Measurements from ENCODE around the gene DIRAS3. TPM values are rescaled to one million over a fixed set of nuclear protein-coding genes. Genes with fewer than 3 reads are reported as not detected.
"Not testable (repeated sequence)": the region's sequence is repeated elsewhere in the genome, so short reads cannot be mapped to it uniquely, and the experiment has no call there.

Gene DIRAS3, protein sequence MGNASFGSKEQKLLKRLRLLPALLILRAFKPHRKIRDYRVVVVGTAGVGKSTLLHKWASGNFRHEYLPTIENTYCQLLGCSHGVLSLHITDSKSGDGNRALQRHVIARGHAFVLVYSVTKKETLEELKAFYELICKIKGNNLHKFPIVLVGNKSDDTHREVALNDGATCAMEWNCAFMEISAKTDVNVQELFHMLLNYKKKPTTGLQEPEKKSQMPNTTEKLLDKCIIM
- total RNA-seq: not detected in 2 replicates

DNA sequence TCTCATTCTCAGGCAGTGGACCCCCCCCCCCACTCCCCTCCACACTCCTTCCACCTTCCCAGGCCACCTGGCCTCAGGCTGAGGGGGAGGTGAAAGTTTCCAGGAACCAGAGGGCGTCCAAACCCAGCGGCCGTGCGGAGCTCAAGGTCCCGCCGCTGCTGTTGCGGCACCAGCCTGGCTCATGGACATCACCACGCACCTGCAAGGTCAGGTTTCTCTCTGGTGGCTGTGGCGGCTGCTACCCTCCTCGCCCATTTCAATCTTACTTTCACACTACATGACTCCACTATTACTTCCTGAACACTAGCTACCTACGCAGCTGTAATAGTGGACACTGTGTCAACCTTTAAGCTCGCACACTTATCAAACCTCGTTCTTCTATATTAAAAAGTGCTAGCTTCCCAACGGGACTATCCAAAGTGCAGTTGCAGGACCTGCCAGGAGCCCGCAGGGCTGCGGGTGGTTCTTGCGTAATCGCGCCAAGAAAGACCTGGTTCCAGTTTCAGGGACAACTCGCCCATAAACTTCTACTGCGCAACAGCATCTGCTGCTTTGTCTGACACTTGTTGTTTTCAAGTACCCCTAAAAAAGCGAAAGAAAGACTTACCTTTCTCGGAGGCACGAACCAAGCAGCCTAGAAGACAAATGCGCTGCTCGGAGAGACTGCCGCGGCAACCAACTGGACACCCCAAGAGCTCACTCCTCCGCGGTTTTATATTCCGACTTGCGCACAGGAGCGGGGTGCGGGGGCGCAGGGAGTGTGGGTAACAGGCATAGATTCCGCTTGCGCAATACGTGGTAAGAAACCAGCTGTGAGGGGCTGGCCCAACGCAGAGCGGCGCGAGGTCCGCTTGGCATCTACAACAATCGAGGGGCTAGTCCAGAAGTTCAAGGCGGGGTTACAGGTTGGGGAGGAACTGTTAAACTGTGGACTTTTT, at the start of gene DIRAS3:
Gene DIRAS3, minus strand, starts transcription at position 687 of the 938 bp plus-strand sequence. CDS start 3,330 bp downstream, outside the sequence.
- no peak for DNase-seq
- intact Hi-C loops (cut with micrococcal nuclease): no loop called here
- Mint-ChIP-seq H3K9me3 (no peaks in the 10 kb centered on the region), H3K27me3 (peaks cover 39% of the 10 kb centered on the region), H3K4me1 (no peaks in the 10 kb centered on the region), H3K4me3 (no peak within 1 kb of the TSS), H3K36me3 (ENCODE audit: low read depth) (no peaks in the 10 kb centered on the region), H3K27ac (no peak within 1 kb of the TSS)

DNA sequence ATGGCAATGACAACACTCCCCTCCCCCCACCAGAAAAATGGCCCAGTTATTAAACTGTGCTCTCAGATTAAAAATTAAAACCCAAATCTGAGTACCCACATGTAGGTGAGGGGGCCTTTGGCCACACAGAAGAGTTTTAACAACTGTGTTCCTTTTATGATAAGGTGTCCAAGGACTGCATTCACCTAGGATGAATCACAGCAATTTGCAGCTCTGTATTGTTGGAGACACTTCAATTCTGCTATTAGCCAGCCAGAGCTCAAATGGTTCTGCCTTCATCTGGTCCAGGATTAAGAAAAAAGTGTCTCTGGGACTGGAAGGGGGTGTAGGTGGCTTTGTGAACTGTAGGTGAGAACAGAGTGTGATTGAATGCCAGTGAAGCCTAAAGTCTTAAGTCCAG, 43.3 kb upstream of the DIRAS3 start:
- no peak overlapping the region for H3K4me3 Mint-ChIP-seq
- H3K4me1 Mint-ChIP-seq: no peaks in the 10 kb centered on the region
- intact Hi-C loops (cut with micrococcal nuclease): no loop called here
- H3K36me3 Mint-ChIP-seq (ENCODE audit: low read depth): no peaks in the 10 kb centered on the region
- H3K27me3 Mint-ChIP-seq: peaks cover 3% of the 10 kb centered on the region
- H3K9me3 Mint-ChIP-seq: no peaks in the 10 kb centered on the region
- H3K27ac Mint-ChIP-seq: no peak overlapping the region
- no peak for DNase-seq

DNA sequence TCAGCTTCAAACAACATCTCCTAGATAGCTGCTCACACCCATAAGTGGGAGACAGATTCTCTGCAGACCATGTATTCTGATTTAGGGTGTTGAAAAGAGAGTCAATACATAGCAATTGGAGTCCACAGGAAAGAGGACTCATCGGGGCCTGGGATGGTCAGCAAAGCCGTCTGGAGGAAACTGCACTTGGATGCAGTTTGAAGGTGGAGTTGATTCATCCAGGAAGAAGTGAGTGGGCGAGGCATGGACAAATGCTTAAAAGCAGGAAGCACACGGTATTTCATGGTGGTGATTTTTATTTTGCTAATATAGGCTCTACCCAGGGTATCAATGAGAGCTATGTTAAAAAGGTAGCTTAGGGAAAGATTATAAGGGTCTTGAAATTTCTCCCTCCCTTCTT, 36.8 kb upstream of the DIRAS3 start:
- no peak for DNase-seq
- no peaks in the 10 kb centered on the region for H3K4me1 Mint-ChIP-seq
- no peaks in the 10 kb centered on the region for H3K36me3 Mint-ChIP-seq (ENCODE audit: low read depth)

DNA sequence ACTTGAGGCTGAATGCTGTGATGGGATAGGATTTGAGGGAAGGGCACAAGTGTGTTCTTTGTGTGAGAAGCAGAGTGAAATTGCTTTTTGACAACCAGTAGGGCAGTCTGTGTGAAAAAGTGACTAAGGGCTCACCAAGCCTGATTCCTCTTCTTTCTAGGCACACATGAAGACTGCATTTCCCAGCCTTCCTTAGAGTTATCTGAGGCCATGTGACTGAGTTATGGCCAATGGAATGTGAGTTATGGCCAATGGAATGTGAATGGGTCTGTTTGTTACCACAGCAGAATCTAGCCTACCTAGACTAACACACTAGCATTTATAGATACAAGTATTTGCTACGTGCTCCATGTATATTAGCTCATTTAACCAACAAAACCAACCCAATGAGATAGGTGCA, 35.3 kb upstream of the DIRAS3 start:
- no peaks in the 10 kb centered on the region for H3K9me3 Mint-ChIP-seq
- H3K4me1 Mint-ChIP-seq: no peaks in the 10 kb centered on the region
- no peaks in the 10 kb centered on the region for H3K36me3 Mint-ChIP-seq (ENCODE audit: low read depth)
- no peak overlapping the region for H3K27ac Mint-ChIP-seq
- DNase-seq: no peak
- H3K4me3 Mint-ChIP-seq: no peak overlapping the region
- H3K27me3 Mint-ChIP-seq: no peaks in the 10 kb centered on the region
- intact Hi-C loops (cut with micrococcal nuclease): no loop called here

More for the DNA sequence above, 36.8 kb upstream of the DIRAS3 start:
- no peaks in the 10 kb centered on the region for H3K27me3 Mint-ChIP-seq
- no peak overlapping the region for H3K27ac Mint-ChIP-seq
- no peaks in the 10 kb centered on the region for H3K9me3 Mint-ChIP-seq
- intact Hi-C loops (cut with micrococcal nuclease): no loop called here
- no peak overlapping the region for H3K4me3 Mint-ChIP-seq

DNA sequence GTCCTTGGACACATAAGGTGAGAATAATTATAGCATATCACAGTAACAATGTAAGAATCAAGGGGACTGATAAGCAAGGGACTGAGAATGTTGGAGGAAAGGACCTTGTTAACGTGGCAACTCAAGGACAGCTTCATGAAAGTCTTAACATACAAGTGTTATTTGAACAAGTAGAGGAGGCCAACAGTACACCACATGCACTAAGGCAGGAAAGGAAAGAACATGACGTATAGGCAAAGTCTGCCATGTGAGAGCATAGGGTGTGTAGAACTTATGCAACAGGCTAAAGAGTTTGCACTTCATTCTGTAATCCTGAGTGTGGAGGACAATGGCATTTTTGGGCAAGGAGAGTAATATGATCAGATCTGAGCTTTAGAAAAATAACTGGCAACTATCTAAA, 33.3 kb upstream of the DIRAS3 start:
- no peak for DNase-seq
- Mint-ChIP-seq H3K36me3 (ENCODE audit: low read depth) (no peaks in the 10 kb centered on the region), H3K27me3 (no peaks in the 10 kb centered on the region), H3K4me1 (no peaks in the 10 kb centered on the region), H3K9me3 (no peaks in the 10 kb centered on the region), H3K4me3 (no peak overlapping the region), H3K27ac (no peak overlapping the region)
- intact Hi-C loops (cut with micrococcal nuclease): no loop called here

DNA sequence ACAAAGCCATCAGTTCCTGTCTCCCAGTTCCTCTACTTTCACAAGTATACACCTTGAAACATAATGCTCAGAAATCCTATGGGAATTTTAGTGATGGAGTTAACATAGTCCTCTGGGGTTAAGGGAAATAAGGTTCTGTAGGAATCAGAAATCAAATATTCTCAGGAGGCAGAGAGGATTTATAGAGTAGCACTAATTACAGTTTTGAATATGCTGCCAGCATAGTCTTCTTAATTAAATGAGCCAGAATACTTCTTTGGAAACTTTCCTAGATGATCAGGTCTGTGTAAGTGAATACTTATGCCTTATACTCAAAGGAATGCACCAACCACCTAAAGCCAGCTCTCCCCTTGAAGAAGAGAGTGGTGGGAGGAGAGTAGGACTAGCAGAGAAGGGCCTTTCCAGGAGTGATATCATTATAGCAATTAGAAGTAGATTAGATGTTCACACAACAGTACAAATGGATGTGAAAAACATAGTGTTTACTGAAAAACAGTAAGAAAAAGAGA, 31.4 kb upstream of the DIRAS3 start:
- H3K4me1 Mint-ChIP-seq: no peaks in the 10 kb centered on the region
- no peak overlapping the region for H3K4me3 Mint-ChIP-seq
- intact Hi-C loops (cut with micrococcal nuclease): no loop called here
- no peak overlapping the region for H3K27ac Mint-ChIP-seq
- H3K27me3 Mint-ChIP-seq: no peaks in the 10 kb centered on the region
- H3K9me3 Mint-ChIP-seq: no peaks in the 10 kb centered on the region
- no peak for DNase-seq
- no peaks in the 10 kb centered on the region for H3K36me3 Mint-ChIP-seq (ENCODE audit: low read depth)

DNA sequence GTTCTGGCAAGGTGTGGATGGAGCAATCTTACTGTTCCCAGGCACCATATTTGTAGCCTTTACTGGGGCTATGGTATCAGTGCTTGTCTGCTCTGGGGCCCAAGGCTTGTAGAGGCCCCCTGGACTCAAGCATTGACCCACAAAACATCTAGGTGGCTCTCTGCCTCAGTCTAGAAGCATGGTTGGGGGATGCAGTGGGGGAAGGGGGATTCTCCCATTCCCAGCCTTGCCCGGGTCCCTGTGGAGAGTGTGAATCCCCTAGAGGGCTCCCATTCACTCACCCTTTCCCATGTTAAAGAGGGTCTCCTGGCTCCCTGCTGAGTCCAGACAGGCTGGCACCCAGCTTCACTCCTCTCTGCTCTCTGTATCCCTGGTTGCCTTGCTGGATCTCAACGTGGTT, 28.2 kb upstream of the DIRAS3 start:
- no peak overlapping the region for H3K27ac Mint-ChIP-seq
- H3K4me3 Mint-ChIP-seq: no peak overlapping the region
- intact Hi-C loops (cut with micrococcal nuclease): no loop called here
- no peaks in the 10 kb centered on the region for H3K27me3 Mint-ChIP-seq
- H3K9me3 Mint-ChIP-seq: no peaks in the 10 kb centered on the region
- no peak for DNase-seq
- no peaks in the 10 kb centered on the region for H3K4me1 Mint-ChIP-seq
- H3K36me3 Mint-ChIP-seq (ENCODE audit: low read depth): no peaks in the 10 kb centered on the region

DNA sequence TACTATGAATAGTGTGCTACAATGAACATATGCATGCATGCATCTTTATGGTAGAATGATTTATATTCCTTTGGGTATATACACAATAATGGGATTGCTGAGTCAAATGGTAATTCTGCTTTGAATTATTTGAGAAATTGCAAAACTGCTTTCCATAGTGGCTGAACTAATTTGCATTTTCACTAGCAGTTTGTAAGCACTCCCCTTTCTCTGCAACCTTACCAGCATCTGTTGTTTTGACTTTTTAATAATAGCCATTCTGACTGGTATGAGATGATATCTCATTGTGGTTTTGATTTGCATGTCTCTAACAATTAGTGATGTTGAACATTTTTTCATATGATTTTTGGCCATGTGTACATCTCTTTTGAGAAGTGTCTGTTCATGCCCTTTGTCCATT, 24.0 kb upstream of the DIRAS3 start:
- H3K4me3 Mint-ChIP-seq: no peak overlapping the region
- no peaks in the 10 kb centered on the region for H3K27me3 Mint-ChIP-seq
- no peak overlapping the region for H3K27ac Mint-ChIP-seq

DNA sequence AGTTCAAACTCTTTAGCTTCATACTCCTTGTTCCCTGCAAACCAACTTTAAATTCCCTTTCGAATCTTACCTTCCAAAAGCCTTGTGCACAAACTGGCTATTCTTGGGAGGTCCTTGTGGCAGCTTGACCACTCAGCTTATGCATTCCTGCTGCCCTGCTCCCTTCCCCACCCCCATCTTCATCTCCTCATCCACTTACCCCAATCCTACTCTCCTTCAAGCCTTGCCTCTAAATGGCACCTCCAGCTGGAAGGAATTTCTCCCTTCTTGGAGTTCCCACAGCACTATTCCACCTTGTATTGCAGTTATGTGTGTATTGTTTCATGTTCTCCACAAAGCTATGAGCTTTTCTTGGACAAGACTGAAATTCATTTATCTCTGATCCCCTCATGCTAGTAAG, 15.3 kb upstream of the DIRAS3 start:
- Mint-ChIP-seq H3K4me1 (no peaks in the 10 kb centered on the region), H3K36me3 (ENCODE audit: low read depth) (no peaks in the 10 kb centered on the region), H3K9me3 (no peaks in the 10 kb centered on the region), H3K27ac (no peak overlapping the region), H3K4me3 (no peak overlapping the region), H3K27me3 (peaks cover 2% of the 10 kb centered on the region)
- DNase-seq: no peak
- intact Hi-C loops (cut with micrococcal nuclease): no loop called here

More for the DNA sequence above, 24.0 kb upstream of the DIRAS3 start:
- no peaks in the 10 kb centered on the region for H3K9me3 Mint-ChIP-seq
- no peaks in the 10 kb centered on the region for H3K36me3 Mint-ChIP-seq (ENCODE audit: low read depth)
- intact Hi-C loops (cut with micrococcal nuclease): no loop called here
- H3K4me1 Mint-ChIP-seq: no peaks in the 10 kb centered on the region
- DNase-seq: no peak

DNA sequence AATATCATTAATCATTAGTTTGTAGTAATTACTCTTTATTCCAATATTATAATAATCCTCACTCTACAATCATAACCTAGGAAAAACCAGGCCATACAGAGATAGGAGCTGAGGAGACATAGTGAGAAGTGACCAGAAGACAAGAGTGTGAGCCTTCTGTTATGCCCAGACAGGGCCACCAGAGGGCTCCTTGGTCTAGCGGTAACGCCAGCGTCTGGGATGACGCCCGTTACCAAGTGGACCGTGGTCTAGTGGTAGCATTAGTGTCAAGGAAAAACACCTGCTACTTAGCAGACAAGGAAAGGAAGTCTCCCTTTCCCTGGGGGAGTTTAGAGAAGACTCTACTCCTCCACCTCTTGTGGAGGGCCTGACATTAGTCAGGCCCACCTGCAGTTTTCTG, 7.6 kb upstream of the DIRAS3 start:
- DNase-seq; H3K27ac Mint-ChIP-seq; H3K36me3 Mint-ChIP-seq (ENCODE audit: low read depth); intact Hi-C loops (cut with micrococcal nuclease); H3K4me1 Mint-ChIP-seq; H3K9me3 Mint-ChIP-seq; H3K4me3 Mint-ChIP-seq; H3K27me3 Mint-ChIP-seq: not testable (repeated sequence)

DNA sequence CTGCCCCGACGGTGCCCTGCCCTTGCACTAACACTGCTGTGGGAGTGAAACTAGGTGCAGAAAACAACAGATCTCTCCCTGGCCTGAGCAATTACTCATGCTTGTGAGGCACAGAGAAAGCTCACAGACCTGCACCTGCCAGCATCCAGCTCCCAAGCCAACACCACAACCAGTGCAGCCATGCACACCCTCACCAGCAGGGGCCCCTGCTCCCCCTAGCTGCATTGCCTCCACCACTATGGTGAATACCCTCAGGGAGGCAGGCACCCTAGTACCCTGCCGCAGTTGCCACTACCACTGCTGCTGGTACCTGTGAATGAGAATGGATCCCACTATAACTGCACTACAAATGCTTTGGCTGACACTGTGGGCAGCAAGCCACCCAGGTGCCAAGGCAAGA, 7.1 kb upstream of the DIRAS3 start:
- Mint-ChIP-seq H3K9me3 (no peaks in the 10 kb centered on the region), H3K4me3 (no peak overlapping the region), H3K36me3 (ENCODE audit: low read depth) (no peaks in the 10 kb centered on the region), H3K27ac (no peak overlapping the region), H3K4me1 (no peaks in the 10 kb centered on the region), H3K27me3 (peaks cover under 1% of the 10 kb centered on the region)
- intact Hi-C loops (cut with micrococcal nuclease): no loop called here
- no peak for DNase-seq

DNA sequence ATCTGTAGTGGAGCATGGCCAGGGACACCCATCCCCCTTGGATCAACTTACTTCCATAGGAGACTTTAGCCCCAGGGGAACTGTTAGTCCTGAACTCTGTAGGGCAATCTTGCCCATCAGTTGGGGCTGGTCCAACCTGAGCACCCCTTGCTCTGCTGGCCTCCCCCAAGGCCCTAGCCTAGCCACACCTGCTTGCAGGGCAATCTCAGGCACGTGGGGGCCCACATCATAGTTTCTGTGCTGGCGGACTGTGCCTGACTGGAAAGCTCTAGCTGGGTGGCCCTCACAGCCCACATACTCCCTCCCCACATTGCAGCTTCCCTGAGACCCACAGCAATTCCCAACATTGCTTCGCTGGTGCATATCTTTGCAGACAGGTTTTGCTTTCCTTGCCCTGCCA, 6.6 kb upstream of the DIRAS3 start:
- no peak overlapping the region for H3K27ac Mint-ChIP-seq
- peaks cover 3% of the 10 kb centered on the region for H3K27me3 Mint-ChIP-seq
- intact Hi-C loops (cut with micrococcal nuclease): no loop called here
- H3K4me3 Mint-ChIP-seq: no peak overlapping the region
- no peaks in the 10 kb centered on the region for H3K4me1 Mint-ChIP-seq
- H3K9me3 Mint-ChIP-seq: no peaks in the 10 kb centered on the region
- DNase-seq: no peak
- H3K36me3 Mint-ChIP-seq (ENCODE audit: low read depth): no peaks in the 10 kb centered on the region

DNA sequence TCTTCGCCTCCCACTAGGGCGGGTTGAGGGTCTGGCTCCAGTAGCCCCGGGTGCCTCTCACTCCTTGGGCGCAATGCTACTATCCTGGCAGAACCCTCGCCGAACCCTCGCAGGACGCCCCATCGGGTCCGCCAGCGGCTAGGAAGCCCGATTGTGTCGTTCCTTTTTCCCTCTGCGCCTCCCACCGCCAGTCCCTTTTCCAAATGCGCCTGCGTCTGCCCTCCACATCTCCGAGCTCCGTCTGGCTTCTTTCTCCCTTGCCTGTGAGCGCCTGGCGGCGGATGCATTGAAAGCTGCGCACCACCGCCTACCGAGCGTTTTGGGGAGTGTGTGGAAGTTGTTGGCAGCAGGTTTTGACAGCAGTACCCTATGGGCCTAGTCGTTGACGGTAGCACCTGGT, 1.0 kb upstream of the DIRAS3 start:
- Mint-ChIP-seq H3K27ac (no peak overlapping the region), H3K9me3 (no peaks in the 10 kb centered on the region), H3K27me3 (peaks cover 35% of the 10 kb centered on the region), H3K4me3 (no peak overlapping the region), H3K4me1 (no peaks in the 10 kb centered on the region), H3K36me3 (ENCODE audit: low read depth) (no peaks in the 10 kb centered on the region)
- DNase-seq: no peak
- intact Hi-C loops (cut with micrococcal nuclease): no loop called here

DNA sequence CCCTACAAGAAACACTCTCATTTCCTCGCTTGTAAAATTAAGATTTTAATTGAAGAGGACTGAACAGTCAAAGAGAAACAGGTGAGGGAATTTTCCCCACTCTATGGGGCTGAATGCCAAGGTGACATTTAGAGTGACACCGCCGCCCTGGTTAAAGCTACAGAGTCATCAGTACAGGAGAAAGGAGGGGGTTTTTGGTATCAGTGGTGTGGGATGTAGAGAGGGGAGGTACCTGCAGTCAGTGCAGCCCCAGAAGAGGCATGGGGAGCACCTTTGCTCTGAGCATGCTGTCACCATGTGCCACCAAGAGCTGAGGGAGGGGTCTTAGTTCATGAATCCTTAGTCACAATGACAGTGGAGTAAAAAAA, 2.8 kb downstream of the DIRAS3 start:
- no peak overlapping the region for H3K4me3 Mint-ChIP-seq
- intact Hi-C loops (cut with micrococcal nuclease): no loop called here
- peaks cover 39% of the 10 kb centered on the region for H3K27me3 Mint-ChIP-seq
- H3K4me1 Mint-ChIP-seq: no peaks in the 10 kb centered on the region
- no peak for DNase-seq
- H3K36me3 Mint-ChIP-seq (ENCODE audit: low read depth): no peaks in the 10 kb centered on the region
- H3K27ac Mint-ChIP-seq: no peak overlapping the region
- H3K9me3 Mint-ChIP-seq: no peaks in the 10 kb centered on the region
